NOMO-1 treated with DMSO at 0.1 percent for 48 hours (cell line): ENCODE data around the gene DLGAP1.
"Not testable (repeated sequence)": the region's sequence is repeated elsewhere in the genome, so short reads cannot be mapped to it uniquely, and the experiment has no call there.

ENCODE experiments used
- DNase-seq: peaks from one replicate; lab custom pipeline; 2025; ENCODE audit not compliant: unreplicated experiment; lab: John Stamatoyannopoulos, UW

The DLGAP1 gene

GRCh38 chr18:3493501-3494244 lies 961.4 kb downstream of the DLGAP1 start:
- DNase-seq: peak; percentile 63

GRCh38 chr18:3492721-3493120 lies 962.4 kb downstream of the DLGAP1 start:
- no peak for DNase-seq

GRCh38 chr18:3491981-3492555 lies 963.0 kb downstream of the DLGAP1 start:
- DNase-seq: no peak

DNA sequence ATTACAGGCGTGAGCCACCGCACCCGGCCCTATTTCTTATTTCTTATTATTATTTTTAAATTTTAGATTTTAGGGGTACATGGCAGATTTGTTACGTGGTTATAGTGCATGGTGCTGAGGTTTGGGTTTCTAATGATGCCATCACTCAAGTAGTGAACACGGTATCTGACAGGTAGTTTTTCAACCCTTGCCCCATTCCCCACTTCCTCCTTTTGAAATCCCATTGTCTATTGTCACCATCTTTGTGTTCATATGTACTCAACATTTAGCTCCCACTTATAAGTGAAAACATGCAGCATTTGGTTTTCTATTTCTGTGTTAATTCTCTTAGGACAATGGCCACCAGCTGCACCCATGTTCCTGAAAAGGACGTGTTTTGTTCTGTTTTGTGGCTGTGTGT lies 965.6 kb downstream of the DLGAP1 start:
- peak; percentile 16 for DNase-seq

- no peak for DNase-seq
Observed at GRCh38 chr18:3486512-3486911, 968.6 kb downstream of the DLGAP1 start.

DNA sequence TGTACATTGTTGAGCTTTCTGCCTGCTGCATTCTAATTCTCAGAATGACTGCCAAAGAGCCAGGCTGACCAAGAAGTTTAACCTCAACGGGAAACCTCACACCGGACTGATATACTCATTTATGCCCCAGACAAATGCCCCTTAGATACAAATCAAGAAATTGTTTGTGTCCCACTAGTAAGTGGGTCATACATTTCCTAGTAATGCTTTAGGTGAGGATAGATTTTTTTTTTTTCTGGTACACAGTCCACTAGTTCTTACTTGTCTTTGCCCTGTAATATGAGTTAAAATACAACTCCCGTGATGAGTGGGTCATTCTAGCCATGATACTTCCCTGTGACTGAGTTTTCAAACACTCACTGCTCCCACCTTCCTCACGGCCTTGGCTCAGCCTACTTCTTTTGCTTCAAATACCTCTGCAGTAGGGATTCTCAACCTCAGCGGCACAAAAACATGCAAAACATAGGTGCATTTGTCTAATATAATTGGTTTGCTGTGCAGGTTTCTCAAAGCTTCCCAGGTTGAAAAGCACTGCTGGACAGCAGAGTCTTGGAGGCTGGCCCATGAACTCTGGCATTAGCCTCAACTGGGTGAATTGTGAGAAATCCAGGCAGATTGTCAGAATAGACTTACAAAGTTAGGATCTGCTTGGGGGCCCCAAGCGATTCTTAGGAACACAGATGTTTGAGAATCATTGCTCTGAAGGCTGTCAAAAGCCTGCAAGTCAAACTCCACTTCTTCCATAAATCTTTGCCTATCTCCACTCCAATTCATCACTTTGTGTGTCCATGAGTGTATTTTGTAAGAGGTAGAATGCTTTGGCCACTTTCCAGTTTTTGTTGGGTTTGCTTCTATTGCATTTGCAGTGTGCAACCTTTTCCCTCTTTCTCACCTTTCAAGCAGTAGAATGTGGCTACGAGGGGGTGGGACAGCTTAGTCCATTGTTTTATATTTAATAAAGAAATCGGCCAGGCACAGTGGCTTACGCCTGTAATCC lies 969.7 kb downstream of the DLGAP1 start:
- no peak for DNase-seq

DNA sequence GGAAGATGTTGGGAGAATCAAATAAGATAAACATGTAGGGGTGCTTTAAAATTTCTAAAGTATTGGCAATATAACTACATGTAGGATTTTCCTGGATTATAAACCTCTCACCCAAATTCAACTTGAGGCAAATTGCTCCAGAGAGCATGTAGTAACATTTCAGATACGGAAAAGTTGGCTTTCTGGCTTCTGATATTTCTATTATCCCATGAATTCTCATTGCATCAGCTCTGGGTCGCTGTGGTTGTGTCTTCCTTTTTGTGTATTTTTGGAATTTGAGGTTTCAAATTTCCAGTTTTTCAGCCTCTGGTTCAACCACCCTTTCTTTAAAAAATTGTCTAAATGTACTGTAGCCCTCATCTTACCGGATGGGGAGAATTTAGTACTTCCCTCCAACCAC lies 972.8 kb downstream of the DLGAP1 start:
- no peak for DNase-seq

DNA sequence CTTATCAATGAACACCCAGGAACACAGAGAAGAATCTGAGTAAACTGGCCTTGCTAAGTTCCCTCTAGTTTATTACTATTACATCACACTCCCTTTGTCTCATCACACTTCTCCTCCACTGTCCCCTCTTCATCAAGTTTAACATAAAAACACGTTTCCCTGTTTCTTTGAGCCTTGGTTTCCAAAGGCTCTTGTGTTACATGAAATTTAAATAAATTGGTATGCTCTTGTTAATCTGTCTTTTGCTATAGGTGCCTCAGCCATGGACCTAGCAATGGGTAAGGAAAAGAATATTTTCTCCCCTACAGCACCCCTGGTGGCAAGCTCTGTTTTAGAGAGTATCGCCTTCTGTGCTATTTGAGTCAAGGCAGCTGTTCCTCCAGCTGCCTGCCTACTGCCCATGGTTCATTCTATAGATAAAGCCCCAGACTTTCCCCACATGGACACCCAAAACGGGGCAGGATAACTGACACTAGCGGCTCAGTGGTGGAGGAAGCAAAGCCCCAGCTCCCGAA lies 973.4 kb downstream of the DLGAP1 start:
- peak; percentile 12 for DNase-seq

- DNase-seq: no peak
Observed at GRCh38 chr18:3480827-3481573, 974.1 kb downstream of the DLGAP1 start.

- no peak for DNase-seq
Observed at GRCh38 chr18:3479978-3480509, 975.1 kb downstream of the DLGAP1 start.

GRCh38 chr18:3478262-3478978 lies 976.7 kb downstream of the DLGAP1 start:
- DNase-seq: no peak

DNA sequence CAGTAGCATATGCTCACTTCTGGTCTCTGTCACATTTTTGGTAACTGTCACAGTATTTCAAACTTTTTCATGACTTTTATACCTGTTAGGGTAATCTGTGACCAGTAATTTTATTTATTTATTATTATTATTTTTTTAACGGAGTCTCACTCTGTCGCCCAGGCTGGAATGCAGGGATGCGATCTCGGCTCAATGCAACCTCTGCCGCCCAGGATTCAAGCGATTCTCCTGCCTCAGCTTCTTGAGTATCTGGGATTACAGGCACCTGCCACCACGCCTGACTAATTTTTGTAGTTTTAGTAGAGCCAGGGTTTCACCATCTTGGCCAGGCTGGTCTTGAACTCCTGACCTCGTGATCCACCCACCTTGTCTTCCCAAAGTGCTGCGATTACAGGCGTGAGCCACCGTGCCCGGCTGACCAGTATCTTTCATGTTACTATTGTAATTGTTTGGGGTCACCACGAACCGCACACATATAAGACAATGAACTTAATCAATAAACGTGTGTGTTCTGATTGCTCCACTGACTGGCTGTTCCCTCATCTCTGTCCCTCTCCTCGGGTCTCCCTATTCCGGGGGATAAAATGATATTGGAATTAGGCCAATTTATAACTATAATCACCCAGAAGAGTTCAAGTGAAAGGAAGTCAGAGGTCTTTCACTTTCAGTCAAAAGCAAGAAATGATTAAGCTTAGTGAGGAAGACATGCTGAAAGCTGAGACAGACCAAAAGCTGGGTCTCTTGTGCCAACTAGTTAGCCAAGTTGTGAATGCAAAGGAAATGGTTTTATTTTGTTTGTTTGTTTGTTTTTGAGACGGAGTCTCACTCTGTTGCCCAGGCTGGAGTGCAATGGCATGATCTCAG lies 982.2 kb downstream of the DLGAP1 start:
- no peak for DNase-seq

DNA sequence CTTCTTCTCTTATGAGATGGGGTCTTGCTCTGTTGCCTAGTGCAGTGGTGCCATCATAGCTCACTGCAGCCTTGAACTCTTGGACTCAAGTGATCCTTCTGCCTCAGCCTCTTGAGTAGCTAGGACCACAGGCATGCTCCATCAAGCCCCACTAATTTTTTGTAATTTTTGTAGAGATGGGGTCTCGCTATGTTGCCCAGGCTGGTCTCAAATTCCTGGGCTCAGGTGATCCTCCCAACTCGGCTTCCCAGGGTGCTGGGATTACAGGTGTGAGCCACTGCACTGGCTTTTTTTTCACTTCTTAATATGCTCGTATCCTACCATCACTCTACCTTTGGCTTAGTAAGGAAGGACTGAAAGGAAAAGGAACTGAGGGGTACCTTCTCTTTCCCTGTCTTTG lies 983.0 kb downstream of the DLGAP1 start:
- not testable (repeated sequence) for DNase-seq

- no peak for DNase-seq
Observed at GRCh38 chr18:3471141-3471648, 983.9 kb downstream of the DLGAP1 start.

GRCh38 chr18:3468833-3469232 lies 986.3 kb downstream of the DLGAP1 start:
- DNase-seq: no peak

DNA sequence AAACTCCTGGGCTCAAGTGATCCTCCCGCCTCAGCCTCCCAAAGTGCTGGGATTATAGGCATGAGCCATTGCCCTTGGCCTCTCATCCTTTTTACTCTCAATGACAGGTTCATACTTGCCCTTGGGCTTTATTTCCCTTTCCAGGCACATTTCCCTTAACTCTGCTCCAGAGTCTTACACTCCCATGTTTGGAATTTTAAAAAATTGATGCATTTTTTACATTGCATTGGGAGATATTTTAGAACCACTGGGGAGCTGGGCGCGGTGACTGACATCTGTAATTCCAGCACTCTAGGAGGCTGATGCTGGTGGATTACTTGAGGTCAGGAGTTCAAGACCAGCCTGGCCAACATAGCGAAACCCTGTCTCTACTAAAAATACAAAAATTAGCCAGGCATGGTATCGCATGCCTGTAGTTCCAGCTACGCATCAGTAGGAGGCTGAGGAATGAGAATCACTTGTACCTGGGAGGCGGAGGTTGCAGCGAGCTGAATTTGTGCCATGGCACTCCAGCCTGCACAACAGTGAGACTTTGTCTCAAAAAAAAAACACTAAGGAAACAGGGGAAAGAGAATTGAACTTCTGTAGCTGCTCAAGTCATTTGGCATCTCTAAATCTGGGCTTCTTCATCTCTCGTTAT lies 986.9 kb downstream of the DLGAP1 start:
- no peak for DNase-seq

DNA sequence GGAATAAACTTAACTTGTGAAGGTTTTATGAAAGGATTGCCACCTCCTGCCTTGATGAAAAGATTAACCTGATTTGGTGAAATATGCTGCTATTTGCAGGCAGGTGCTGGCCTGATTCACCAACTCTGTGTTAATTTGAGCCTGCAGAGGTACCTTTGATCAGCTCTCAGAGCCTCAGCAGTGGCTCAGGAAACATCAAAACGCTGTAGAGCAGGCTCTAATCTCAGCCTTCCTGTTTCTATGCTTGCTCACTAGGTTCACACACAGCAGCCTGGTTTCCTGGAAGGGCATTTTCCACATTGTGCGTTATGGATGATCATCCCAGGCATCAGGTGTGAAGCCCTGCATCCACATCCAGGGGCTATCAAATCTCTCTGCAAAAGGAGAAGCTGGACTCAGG lies 988.2 kb downstream of the DLGAP1 start:
- no peak for DNase-seq

- no peak for DNase-seq
Observed at GRCh38 chr18:3466045-3466444, 989.1 kb downstream of the DLGAP1 start.
